ENCODE data around the gene GLTP.

Gene GLTP

GRCh38 chr12:109817627-109818231, 62.6 kb downstream of the GLTP start:
- no peak for DNase-seq

GRCh38 chr12:109816870-109817269, 63.5 kb downstream of the GLTP start:
- DNase-seq = no peak

DNA sequence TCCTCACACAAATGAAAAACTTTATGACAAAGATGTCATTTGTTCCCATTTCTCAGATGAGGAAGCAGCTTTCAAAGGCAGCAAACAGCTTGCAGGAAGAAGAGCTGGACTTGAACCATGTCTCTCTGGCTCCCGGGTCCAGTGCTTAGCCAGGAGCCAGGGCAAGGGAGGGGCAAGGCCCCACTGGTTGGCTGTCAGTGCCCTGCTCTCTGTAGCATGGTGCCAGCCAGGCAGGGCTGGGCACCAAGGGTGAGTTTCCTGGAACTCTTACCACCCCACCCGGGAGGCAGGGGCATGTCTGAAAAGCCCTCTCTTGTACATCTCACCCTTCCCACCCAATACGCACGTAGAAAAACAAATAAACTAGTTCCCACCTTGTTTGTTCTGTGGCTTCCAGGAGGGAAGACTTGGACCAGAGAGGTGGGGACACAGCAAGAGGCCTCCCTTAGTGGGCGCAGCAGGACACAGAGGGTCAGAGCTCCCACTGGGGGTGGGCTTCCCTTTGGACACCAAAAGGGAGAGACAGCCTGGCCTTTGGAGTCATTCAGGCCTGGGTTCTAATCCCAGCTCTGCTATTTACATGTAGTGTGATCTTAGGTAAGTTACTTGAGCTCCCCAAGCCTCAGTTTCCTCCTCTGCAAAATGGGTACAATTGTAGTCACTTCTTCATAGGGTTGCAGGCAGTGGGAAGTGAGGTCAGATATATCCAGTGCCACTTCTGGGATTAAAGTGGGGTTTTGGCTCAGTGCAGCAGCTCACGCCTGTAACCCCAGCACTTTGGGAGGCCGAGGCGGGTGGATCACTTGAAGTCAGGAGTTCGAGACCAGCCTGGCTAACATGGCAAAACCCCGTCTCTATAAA, 64.4 kb downstream of the GLTP start:
- no peak for DNase-seq

DNA sequence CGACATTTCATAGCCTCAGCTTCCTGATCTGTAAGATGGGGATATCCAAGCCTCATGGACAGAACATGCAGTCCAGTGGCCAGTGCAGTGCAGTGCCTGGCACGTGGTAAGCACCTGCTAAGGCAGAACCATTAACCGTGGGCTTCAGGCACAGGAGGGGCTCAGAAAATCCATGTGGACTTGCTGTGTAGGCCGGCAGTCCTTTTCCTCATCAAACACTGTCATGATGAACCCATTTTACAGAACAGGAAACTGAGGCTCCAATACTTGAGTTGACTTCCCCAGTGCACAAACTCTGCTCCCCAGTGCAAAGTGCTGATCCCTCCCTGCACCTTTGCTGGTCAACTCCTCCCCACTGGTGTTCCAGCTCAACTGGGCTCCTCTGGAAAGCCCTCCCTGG, 65.1 kb downstream of the GLTP start:
- no peak for DNase-seq

DNA sequence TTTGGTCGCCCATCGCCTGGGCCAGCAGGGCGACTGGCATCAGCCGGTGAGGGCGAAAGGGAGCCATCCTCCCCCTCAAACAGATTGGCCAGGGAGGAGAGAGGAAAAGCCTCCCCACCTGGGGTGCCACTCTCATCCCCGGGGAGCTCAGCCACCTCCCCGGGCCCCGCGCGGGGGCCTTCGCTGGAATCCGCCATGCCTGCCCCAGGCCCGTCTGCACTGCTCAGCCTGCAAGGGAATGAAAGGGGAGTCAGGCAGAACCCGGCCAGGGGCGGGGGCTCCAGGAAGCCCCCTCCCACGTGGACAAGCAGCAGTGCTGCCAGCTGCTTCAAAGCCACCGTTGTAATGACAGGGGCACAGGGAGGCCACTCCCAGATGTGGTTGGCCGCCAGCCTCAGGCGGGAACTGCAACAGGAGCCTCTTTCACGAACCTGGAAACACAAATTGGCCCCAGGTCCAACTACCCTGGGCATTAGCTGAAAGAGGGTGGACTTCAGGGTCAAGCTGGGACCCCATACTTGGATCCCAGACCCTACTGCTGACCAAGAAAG, 65.7 kb downstream of the GLTP start:
- DNase-seq = no peak

DNA sequence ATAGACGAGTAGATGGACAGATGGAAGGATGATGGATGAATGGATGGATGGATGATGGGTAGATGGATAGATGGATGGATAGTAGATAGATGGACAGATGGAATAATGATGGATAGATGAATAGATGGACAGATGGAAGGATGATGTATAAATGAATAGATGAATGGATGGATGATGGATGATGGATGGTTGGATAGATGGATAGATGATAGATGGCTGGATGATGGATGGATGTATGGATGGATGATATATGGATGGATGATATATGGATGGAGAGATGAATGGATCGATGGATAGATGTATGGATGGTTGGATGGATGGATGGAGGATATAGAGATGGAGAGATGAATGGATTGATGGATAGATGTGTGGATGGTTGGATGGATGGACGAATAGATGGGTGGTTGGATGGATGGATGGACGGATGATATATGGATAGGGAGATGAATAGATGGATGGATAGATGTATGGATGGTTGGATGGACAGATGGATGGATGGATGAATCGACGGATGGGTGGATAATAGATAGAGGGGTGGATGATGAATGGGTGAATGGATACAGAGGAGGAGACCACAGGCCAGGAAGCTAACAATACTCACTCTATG, 66.4 kb downstream of the GLTP start:
- DNase-seq = no peak

DNA sequence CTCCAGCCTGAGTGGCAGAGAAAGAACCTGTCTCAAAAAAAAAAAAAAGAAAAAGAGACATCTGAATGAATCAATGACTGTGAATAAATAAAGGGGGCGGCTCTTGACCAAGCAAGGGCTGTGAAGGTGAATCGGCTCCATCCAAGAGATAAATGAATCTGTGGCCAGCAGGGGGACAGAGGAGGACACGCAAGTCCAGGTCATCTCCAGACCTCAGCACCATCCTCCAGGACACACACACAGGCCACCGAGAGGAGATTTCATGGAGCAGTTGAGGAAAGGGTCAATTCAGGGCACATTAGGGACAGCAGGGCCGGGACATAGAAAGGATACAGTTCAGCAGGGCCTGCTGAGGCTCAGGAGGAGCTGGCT, 68.7 kb downstream of the GLTP start:
- DNase-seq = no peak

GRCh38 chr12:109810954-109811623, 69.3 kb downstream of the GLTP start:
- no peak for DNase-seq

DNA sequence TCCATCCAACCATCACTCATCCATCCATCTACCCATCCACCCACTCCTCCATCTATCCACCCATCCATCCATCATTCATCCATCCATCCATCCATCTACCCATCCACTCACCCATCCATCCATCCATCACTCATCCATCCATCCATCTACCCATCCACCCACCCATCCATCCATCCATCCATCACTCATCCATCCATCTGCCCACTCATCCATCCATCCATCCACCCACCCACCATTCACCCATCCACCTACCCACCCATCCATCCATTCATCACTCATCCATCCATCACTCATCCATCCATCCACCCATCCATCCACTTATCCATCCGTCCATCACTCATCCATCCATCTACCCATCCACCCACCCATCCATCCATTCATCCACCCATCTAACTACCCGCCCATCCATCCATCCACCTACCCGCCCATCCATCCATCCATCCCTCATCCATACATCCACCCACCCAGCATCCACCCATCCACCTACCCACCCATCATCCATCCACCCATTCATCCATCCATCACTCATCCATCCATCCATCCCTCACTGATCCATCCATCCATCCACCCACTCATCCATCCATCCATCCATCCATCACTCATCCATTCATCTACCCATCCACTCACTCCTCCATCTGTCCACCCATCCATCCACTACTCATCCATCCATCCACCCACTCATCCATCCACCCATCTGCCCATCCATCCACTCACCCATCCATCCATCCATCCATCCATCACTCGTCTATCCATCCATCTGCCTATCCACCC, 71.3 kb downstream of the GLTP start:
- DNase-seq = no peak

DNA sequence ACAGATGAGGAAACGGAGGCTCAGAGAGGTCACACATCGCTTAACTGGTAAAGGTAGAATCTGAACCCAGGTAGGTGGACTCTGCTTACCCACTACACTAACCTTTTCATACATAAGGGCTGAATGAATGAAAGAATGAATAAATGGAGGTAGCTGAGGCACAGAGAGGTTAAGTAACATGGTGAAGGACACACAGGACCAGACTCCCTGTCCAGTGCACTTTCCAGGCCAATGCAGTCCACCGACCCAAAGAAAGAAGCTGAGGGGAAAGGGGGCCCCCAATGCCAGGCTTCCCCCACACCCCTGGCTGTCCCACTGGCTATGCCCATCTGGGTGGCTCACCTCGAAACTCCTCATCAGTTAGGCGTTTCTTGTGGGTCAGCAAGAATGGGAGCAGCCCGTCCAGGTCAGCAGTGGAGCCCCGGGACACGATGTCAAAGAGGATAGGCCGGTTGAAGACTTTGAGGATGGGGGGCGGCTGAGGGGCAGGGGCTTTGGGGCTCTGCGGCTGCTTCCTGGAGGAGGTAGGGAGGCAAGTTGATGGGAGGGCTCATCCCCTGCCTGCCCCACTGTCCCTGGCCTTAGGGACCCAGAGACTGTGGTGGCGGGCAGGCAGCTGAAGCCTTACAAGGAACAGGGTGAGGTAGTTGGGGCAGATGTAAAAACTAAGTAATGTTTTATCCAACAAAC, 72.2 kb downstream of the GLTP start:
- no peak for DNase-seq

- DNase-seq = no peak
These were observed 75.2 kb downstream of the GLTP start for GRCh38 chr12:109804820-109805761.

DNA sequence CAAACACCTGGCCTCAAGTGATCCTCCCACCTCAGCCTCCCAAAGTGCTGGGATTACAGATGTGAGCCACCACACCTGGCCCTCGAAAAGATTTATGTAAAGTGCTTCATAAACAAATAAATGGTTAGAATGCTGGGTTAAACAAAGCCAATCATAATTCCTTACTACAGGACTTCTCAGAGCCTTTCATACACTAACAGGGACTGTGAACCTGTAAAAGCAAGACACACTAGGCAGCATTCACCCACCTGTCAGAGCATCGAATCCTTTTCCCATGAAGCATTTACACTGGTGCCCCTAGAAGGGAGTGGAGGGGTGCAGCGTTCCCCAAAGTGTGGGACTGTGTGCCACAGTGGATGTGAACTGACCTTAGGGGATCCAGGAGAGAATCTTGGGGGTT, 76.7 kb downstream of the GLTP start:
- no peak for DNase-seq

DNA sequence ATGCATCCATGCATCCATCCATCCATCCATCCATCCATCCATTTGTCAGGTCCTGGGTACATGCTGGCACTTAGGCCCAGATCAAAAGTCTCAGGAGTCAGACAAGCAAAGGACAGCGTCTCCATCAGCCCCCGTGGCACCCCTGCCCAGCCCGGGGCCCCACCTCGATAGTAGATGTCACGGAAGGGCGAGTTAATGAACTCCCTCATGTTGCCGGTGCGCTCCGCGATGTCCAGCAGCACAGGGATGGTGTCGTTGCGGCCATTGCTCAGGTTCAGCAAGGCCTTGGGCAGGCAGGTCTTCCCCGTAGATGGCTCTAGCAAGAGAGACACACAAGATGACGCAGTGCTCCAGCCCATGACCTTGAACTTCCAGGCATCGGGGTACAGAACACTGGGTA, 77.5 kb downstream of the GLTP start:
- no peak for DNase-seq

Data from NCI-H2171 (cell line).